Measurements from ENCODE around the gene GSTCD. TPM values are rescaled to one million over a fixed set of nuclear protein-coding genes. Genes with fewer than 3 reads are reported as not detected.

Gene GSTCD
- total and polyA plus RNA-seq, 9 of the 15 experiments (the other 6 are each of a cell fraction or from before 2014, with no cell fraction given): 4.5 to 36.3 (median 16.0) TPM

DNA sequence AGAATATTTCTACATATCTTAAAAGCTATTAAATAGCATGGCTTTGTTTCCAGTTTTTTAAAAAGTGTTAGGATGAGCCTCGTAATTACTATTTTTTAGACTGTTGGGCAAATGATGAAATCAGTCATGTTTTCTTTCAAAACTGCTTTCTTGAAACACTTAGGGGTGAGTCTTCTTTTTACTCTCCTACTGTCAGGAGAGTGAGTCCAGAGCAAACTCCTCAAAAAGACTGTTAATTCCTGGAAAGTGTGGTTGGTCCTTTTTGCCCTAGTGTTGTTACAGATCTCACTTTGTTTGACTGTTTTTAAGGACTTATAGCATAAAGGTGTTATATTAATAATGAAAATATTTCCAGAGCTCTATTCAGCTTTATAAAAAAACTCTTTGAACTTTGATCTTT lies 6.3 kb downstream of the GSTCD start:
- H2AFZ ChIP-seq (ENCODE audit: low read depth, low read length): no peak overlapping the region
- POLR2A ChIA-PET: no interaction called here
- TF ChIP-seq SLC30A9 (CRISPR knock-in tag; IDR thresholded peaks at IDR 0.05) (no peak), ILF3 (IDR thresholded peaks at IDR 0.05; ENCODE audit: borderline replicate concordance) (no peak)
- TF ChIP-seq, protein P1, sequence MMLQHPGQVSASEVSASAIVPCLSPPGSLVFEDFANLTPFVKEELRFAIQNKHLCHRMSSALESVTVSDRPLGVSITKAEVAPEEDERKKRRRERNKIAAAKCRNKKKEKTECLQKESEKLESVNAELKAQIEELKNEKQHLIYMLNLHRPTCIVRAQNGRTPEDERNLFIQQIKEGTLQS (IDR thresholded peaks at IDR 0.05): peak; percentile 33
- TF ChIP-seq, protein P1 (CRISPR knock-in tag; conservative IDR thresholded peaks at IDR 0.05): no peak

More for the DNA sequence above, 6.3 kb downstream of the GSTCD start:
- no peak for DNase-seq (ENCODE audit: extremely low read depth in 1 of 4, low spot score in 3 of 4)
- no peaks in the 10 kb centered on the region for H4K20me1 ChIP-seq (replicated peaks; ENCODE audit: control insufficient read depth, insufficient read depth, low read length)
- H3K4me3 ChIP-seq: no peak overlapping the region
- intact Hi-C loops (cut with micrococcal nuclease) (loop anchor here (2.0 to 5.0 kb wide), 2 partner anchors 194 to 568 kb away; partner anchors contain the start of gene TET2), in situ Hi-C loops (cut with MboI) (no loop called here)
- peak; percentile 55 for ATAC-seq
- H3K4me1 ChIP-seq (replicated peaks in 1 of 2; ENCODE audit: control insufficient read depth in 2 of 2, insufficient read depth in 2 of 2, low read length in 2 of 2): peaks cover 0 to 2% of the 10 kb centered on the region in 2 experiments; a peak in 2 of 5 replicates
- peaks cover 18% of the 10 kb centered on the region; the same call in 2 of the 3 replicates for H3K36me3 ChIP-seq (ENCODE audit: control insufficient read depth, insufficient read depth, low read length)
- peaks cover 65% of the 10 kb centered on the region for H3K79me2 ChIP-seq (ENCODE audit: control insufficient read depth, insufficient read depth, low read length)
- no TSS peak for BruUV-seq (replicated peaks)
- H3K9me3 ChIP-seq (replicated peaks; ENCODE audit: control insufficient read depth, insufficient read depth, low read depth, low read length): no peaks in the 10 kb centered on the region
- H3K27ac ChIP-seq (ENCODE audit: extremely low read depth, low read depth, low read length): peak overlapping the region; percentile 12; the same call in 1 of the 3 replicates
- H3K27me3 ChIP-seq (ENCODE audit: control insufficient read depth in 2 of 2, insufficient read depth in 2 of 2, low read length in 2 of 2): no peaks in the 10 kb centered on the region
- no peak overlapping the region for H3K4me2 ChIP-seq (ENCODE audit: insufficient read depth, low read length)
- H3K9ac ChIP-seq (ENCODE audit: insufficient read depth in 1 of 2, low read depth in 2 of 2, low read length in 2 of 2): no peak overlapping the region
- H3K9me1 ChIP-seq (ENCODE audit: control insufficient read depth, insufficient read depth, low read length): no peaks in the 10 kb centered on the region
- peak; percentile 19 for FAIRE-seq
- CTCF ChIA-PET (ENCODE audit: low intra/inter-chr PET ratio): interaction anchor here (0.8 kb wide), 1 partner anchor 194 kb away, joined by 3 read pairs; no protein-coding TSS in a partner anchor
- 22% methylated on average over 1 of the region's 1 CpG for WGBS (ENCODE audit: insufficient coverage, low coverage, missing lambda C conversion rate)
